GM12891 (cell line): ENCODE measurements around the gene PPOX.

Experiments
- DNase-seq: peaks from one replicate; pipeline ENCODE4 v3.0.0; 2011; ENCODE audit warnings: low spot score; ENCODE audit not compliant: insufficient read length
- FAIRE-seq: peaks from 2 replicates; lab custom pipeline; 2011; peaks lifted over from hg19 to GRCh38; lab: Jason Lieb, UNC
- PAX5 ChIP-seq: IDR thresholded peaks from 2 replicates; pipeline ENCODE4 v1.6.1; 2011; ENCODE audit warnings: low read length, moderate library complexity, mild to moderate bottlenecking; ENCODE audit not compliant: insufficient read depth, severe bottlenecking
- POLR2A ChIP-seq: IDR thresholded peaks from 2 replicates; pipeline ENCODE4 v1.6.1; 2011; ENCODE audit warnings: low read depth, low read length, control low read depth
- POLR2AphosphoS5 ChIP-seq: IDR thresholded peaks from 2 replicates; pipeline ENCODE4 v1.6.1; 2011; ENCODE audit warnings: low read depth, low read length, control low read depth
- POU2F2 ChIP-seq: IDR thresholded peaks from 2 replicates; pipeline ENCODE4 v1.6.1; 2011; ENCODE audit warnings: low read depth, mild to moderate bottlenecking, control low read depth, low read length, moderate library complexity
- SPI1 ChIP-seq: IDR thresholded peaks from 2 replicates; pipeline ENCODE4 v1.6.1; 2011; ENCODE audit warnings: low read depth, low read length, control low read depth
- TAF1 ChIP-seq: IDR thresholded peaks from 2 replicates; pipeline ENCODE4 v1.6.1; 2011; ENCODE audit warnings: low read depth, low read length, control low read depth

PPOX gene

DNA sequence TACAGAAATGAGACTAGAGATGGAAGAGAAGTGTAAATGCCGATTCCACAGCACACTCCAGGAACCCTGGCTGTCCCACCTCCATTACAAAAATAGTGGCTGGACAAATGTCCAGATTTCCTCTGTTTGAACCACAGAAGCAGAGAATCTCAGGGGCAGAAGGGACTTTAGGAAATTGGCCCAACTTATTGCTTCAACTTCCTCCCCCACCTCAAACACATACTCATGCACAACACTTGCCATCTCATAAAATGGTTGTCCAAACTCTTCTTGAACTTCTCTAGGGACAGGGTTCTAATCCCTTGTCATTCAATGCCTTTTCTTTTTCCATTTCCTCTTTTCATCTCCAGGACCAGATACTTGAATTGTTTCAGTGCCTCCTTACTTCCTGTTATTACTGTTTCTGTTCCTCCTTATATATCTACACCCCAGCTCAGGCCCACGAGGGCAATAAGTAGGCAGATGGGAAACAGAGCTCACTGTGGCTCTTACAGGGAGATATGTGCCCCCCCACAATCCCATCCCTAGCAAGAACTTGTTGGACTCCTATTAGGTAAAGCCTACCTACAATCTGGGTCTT lies 19.6 kb downstream of the PPOX start:
- DNase-seq (no peak), FAIRE-seq (peak; percentile 84)
- TF ChIP-seq POLR2A: no peak
- TF ChIP-seq SPI1: peak; percentile 94
- no peak for TF ChIP-seq TAF1

DNA sequence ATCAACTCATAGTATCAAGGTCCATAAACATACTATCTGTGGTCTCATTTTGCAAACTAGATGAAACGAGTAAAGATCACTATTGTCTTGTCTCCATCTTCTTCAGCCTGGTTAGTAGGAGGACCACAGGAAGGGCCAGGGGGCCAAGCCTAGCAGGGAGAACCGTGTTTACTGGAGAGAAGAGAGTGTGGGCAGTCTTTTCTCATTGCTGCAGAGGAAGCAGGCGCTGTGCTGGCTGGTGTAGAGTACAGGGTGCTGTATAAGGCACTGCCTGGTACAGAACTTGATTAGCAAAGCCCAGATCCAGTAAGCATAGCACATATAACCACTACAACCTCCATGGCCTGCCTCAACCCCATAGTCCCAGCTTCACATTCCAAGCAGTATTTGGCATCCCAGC lies 21.1 kb downstream of the PPOX start:
- TF ChIP-seq PAX5 (no peak), SPI1 (no peak), POU2F2 (no peak), POLR2AphosphoS5 (no peak), POLR2A (no peak), TAF1 (no peak)
- DNase-seq (no peak), FAIRE-seq (peak; percentile 59)

DNA sequence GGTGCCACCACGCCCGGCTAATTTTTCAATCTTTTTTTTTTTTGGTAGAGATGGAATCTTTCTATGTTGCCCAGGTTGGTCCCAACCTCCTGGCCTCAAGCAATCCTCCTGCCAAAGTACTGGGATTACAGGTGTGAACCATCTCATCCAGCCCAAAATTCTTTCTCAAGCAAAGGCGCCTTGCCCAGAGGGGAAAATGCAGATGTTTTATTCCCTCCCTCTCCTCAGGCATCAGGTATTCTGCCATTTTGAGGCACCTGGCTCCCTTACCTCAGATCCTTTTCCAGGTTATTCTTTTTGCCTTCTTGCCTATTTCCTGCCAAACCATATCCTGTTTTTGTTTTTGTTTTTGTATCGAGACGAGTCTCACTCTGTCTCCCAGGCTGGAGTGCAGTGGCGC lies 22.2 kb downstream of the PPOX start:
- no peak for DNase-seq
- no peak for FAIRE-seq
- no peak for TF ChIP-seq PAX5
- no peak for TF ChIP-seq POU2F2
- TF ChIP-seq SPI1: no peak
- no peak for TF ChIP-seq POLR2A
- TF ChIP-seq TAF1: no peak
- no peak for TF ChIP-seq POLR2AphosphoS5

DNA sequence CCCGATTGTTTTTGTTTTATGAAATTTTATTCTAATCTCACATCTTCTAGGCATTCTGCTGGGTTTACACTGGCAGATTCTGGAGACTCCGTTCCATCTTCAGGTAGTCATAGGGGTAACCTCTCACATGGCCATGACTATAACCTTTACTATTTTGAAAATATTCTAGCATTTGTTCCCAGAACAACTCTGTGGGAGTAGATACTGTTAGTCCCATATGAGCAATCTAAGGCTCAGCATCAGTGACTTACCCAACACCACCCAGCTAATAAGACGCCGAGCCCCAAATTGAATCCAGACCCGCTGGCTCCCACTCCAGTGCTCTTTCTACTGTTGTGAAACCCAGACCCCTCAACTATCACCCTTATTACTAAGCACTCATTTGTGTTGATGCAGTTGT lies 22.8 kb downstream of the PPOX start:
- FAIRE-seq (no peak), DNase-seq (no peak)
- TF ChIP-seq POLR2AphosphoS5: no peak
- TF ChIP-seq POLR2A: no peak
- TF ChIP-seq SPI1: no peak
- no peak for TF ChIP-seq POU2F2
- no peak for TF ChIP-seq TAF1
- no peak for TF ChIP-seq PAX5

DNA sequence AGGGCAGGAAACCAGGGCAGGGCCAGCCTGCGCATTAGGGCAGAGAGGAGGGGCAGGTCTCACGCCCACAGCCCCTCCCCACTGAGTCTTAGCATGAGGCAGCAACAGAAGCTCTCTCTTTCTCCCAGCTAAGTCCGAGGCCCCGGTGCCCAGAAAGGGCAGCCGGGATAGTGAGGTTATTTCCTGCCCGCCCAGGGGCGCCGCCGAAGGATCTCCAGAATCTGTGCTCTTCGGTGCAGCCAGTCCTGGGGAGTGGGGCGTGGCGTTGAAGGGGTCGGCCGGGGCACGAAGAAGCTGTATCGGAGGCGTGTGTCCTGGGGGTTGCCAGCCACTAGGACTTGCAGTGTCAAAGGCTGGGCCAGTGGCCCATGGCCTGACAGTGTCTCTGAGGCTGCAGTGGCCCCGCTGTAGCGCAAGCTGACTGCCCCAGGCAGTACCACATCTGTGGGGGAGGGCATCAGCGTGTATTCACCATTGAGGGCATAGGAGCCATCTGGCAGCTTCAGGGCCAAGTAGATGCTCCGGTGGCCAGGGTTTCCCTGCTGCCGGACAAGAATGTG lies 24.8 kb downstream of the PPOX start:
- DNase-seq (no peak), FAIRE-seq (no peak)
- TF ChIP-seq TAF1: no peak
- no peak for TF ChIP-seq POLR2AphosphoS5
- no peak for TF ChIP-seq POU2F2
- no peak for TF ChIP-seq PAX5
- no peak for TF ChIP-seq SPI1
- TF ChIP-seq POLR2A: no peak

DNA sequence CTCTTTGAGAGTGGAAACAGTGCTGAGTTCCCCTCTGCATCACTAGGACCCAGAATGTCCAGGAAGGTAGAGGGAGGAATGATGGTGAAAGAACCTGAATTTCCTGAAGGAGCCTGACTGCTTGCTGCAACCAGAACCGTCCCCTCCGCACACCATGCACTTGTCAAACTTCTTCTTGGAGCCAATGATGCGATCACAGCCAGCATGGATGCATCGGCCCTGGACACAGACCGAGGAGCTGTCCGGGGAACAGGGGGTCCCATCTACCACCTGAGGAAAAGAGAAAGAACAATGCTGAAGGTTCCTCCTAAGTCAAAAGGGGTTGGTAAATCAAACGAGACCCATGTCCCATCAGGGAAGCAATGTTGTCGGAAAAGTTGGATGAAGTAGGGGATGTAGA lies 25.7 kb downstream of the PPOX start:
- FAIRE-seq: no peak
- TF ChIP-seq PAX5: no peak
- no peak for TF ChIP-seq TAF1
- no peak for TF ChIP-seq POLR2A
- TF ChIP-seq SPI1: no peak
- TF ChIP-seq POLR2AphosphoS5: no peak
- TF ChIP-seq POU2F2: no peak

DNA sequence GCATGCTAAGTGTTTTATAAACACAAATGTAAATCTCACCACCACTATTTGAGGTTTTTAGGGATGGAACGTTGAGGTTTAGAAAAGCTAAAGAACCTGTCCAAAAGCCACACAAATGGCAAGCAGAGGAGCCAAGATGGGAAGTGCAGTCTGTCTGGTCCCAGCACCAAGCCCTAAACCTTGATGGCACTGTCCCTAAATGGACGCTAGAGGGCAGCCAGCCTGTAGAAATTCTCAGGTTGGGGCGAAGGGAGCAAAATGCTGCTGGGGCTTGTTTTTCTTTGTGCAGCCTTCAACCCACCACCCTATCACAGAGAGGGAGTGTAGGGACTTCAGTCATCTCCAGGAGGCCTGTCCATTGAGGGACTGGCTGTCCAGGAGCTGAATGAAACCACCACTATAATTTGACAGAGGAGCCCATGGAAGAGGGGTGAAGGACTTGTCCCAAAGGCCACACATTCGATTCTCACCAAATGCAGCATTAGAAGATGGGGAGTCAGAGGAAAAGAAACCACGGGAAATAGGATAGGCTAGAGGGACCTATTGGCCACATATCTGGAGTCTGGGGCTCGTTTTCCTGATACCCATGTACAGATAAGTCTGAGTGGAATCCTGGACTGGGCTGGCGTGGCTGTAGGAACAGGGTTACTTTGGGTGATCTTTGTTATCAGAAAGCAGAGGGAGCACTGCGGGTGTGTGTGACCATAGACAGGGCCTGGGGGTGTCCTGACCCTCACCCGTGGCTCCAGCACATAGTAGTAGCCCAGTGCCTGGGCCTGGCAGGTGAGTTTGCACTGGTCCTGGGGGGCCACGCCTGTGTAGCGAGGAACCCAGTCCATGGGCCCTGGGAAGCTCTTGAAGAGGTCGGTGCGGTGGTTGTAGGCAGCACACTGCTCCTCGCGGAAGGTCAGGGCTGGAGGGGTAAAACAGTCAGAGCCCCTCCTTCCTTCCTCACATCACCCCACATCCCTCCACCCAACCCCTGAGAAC lies 26.5 kb downstream of the PPOX start:
- FAIRE-seq (peak; percentile 85), DNase-seq (peak; percentile 71)

More for the DNA sequence above, 25.7 kb downstream of the PPOX start:
- DNase-seq: no peak

DNA sequence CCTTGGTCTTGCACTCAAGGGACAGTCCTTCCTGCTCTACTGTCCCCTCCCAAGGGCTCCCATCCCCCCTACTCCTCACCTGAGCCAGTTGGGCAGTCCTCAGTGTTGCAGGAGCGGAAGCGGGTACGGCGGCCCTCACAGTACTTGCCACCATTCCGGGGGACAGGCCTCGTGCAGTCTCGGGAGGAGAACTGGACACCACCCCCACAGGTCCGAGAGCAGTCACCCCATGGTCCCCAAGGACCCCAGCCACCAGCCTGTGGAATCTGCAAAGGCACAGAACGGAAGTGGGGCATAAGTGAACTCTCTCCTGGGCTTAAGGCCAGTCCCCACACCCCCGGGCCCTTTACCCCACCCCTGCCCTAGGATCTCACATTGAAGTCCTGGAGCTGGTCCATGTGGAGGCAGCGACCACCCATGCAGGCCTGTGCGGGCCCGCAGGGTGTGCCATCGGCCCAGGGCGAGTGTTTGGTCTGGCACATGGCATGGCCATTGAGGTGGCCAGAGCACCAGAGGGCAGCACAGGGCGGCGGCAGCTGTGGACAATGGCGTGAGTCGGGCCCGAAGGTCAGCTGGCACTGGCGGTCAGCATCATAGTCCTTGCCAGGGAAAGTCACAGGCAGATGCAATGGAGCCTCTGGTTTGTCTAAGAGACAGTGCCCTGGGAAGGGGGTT lies 27.5 kb downstream of the PPOX start:
- no peak for TF ChIP-seq PAX5
- no peak for TF ChIP-seq SPI1
- no peak for TF ChIP-seq POU2F2
- TF ChIP-seq TAF1: no peak
- TF ChIP-seq POLR2AphosphoS5: no peak
- TF ChIP-seq POLR2A: no peak
- no peak for FAIRE-seq
- no peak for DNase-seq

More for the DNA sequence above, 26.5 kb downstream of the PPOX start:
- TF ChIP-seq SPI1: peak; percentile 56
- no peak for TF ChIP-seq POLR2AphosphoS5
- no peak for TF ChIP-seq TAF1
- peak; percentile 30; the same call in 1 of the 2 replicates for TF ChIP-seq POU2F2
- TF ChIP-seq PAX5: no peak
- no peak for TF ChIP-seq POLR2A

DNA sequence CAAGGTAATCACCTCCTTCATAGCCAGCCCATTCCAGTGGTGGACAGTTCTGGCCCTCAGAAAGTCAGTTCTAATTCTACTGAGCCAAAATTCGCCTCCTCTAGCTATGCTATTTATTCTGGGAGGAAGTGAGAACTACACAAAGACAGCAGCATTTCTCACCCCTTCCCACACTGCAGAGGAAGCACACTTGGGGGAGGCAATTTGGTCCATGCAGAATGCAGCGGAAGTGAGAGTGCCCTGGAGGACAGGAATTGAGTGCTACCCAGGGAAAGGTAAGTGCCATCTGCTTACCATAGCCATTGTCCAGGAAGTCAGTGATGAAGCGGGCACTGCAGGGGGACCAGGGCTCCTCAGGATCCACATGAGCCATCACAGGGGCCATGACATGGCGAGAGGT lies 28.9 kb downstream of the PPOX start:
- FAIRE-seq (peak; percentile 98), DNase-seq (no peak)
- TF ChIP-seq POLR2AphosphoS5 (no peak), SPI1 (peak; percentile 95), POLR2A (no peak), POU2F2 (no peak), PAX5 (no peak)
